Measurements from ENCODE around the gene ANO2. TPM values are rescaled to one million over a fixed set of nuclear protein-coding genes. Genes with fewer than 3 reads are reported as not detected.

ANO2 gene
- total RNA-seq, 1 donor from 2014 or later = 20.1 TPM

DNA sequence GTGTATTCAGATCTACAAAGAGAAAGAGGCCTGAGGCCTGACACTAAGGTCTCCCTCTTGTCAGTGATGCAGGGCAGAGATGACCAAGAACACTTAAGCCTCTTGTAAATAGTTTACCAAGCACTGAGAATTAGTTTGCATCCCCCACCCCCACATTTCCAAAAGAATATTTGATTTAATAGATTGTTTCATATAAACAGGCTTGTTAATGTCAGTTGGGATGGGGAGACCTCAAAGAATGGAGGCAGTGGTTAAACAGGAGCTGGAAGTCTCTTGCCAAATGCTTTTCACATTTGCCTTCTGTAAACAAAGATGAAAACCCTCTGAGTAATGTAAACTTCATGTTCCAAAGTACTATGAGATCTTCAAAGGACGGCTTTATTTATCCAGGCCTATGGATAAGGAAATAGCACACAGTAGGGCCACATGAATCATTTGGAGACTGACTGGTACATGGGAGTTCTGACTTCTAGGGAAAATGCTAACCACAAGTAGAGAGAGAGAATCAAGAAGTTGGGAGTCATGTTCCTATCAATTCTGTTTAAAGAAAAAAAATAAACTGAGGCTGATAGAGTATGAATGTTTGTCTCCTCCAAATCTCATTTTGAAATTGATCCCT is 234.7 kb downstream of the ANO2 start:
- no peaks in the 10 kb centered on the region for H3K27me3 ChIP-seq
- H3K9me3 ChIP-seq = no peaks in the 10 kb centered on the region
- peak in 1 of 2 donors; percentile 13 for DNase-seq (ENCODE audit: low spot score in 2 of 2)
- no peak overlapping the region for H3K27ac ChIP-seq
- H3K36me3 ChIP-seq = no peaks in the 10 kb centered on the region
- peaks cover 0 to 3% of the 10 kb centered on the region in 2 donors for H3K4me1 ChIP-seq
- H3K4me3 ChIP-seq = no peak overlapping the region
- TF ChIP-seq, protein P1, sequence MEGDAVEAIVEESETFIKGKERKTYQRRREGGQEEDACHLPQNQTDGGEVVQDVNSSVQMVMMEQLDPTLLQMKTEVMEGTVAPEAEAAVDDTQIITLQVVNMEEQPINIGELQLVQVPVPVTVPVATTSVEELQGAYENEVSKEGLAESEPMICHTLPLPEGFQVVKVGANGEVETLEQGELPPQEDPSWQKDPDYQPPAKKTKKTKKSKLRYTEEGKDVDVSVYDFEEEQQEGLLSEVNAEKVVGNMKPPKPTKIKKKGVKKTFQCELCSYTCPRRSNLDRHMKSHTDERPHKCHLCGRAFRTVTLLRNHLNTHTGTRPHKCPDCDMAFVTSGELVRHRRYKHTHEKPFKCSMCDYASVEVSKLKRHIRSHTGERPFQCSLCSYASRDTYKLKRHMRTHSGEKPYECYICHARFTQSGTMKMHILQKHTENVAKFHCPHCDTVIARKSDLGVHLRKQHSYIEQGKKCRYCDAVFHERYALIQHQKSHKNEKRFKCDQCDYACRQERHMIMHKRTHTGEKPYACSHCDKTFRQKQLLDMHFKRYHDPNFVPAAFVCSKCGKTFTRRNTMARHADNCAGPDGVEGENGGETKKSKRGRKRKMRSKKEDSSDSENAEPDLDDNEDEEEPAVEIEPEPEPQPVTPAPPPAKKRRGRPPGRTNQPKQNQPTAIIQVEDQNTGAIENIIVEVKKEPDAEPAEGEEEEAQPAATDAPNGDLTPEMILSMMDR (IDR thresholded peaks at IDR 0.05) = no peak
- intact Hi-C loops (cut with DNase I) = loop anchor here (10.0 kb wide), 1 partner anchor 286 kb away; no protein-coding TSS in a partner anchor

DNA sequence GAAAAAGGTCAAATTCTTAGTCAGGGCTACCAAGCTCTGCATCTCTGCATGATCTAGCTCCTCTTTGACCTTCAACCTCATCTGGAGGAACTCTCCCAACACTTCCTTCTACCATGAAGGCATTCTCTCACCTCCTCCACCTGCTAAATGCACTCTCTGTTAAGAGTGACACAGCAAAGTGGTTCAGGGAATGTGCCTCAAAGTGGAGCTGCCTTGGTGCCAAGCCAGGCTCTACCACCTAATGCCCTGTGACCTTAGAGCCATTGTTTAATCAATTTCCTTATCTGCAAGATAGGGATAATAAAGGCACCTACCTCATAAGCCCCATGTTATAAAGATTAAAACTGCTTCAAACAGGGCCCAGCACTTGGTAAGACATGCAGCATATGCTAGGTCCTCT is 236.7 kb downstream of the ANO2 start:
- H3K27me3 ChIP-seq = no peaks in the 10 kb centered on the region
- no peaks in the 10 kb centered on the region for H3K9me3 ChIP-seq
- intact Hi-C loops (cut with DNase I) = no loop called here
- no peak overlapping the region for H3K27ac ChIP-seq
- peak in 1 of 2 donors; percentile 8 for DNase-seq (ENCODE audit: low spot score in 2 of 2)
- no peaks in the 10 kb centered on the region for H3K36me3 ChIP-seq
- H3K4me1 ChIP-seq = no peaks in the 10 kb centered on the region
- no peak overlapping the region for H3K4me3 ChIP-seq
- TF ChIP-seq, protein P1 (IDR thresholded peaks at IDR 0.05) = no peak

DNA sequence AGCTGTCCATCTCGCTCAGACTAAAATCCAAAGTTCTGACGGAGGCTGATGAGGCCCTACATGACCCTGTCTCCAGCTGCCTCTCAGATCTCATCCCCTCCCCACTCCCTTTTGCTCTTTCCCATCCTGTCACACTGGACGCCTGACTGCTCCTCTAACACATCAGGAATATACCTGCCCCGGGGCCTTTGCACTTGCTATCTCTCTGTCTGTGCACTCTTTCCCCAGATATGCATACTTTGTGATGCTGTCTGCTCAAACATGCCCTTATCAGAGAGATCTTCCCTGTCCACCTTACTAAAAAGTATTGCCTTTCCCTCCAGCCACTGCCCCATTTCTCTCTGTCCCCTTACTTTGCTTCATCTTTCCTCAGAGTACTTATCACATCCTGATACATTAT is 238.8 kb downstream of the ANO2 start:
- Histone ChIP-seq H3K27me3 (no peaks in the 10 kb centered on the region), H3K4me1 (no peaks in the 10 kb centered on the region), H3K36me3 (no peaks in the 10 kb centered on the region), H3K9me3 (no peaks in the 10 kb centered on the region), H3K27ac (no peak overlapping the region), H3K4me3 (no peak overlapping the region)
- no peak for DNase-seq (ENCODE audit: low spot score in 2 of 2)
- intact Hi-C loops (cut with DNase I) = no loop called here
- TF ChIP-seq, protein P1 (IDR thresholded peaks at IDR 0.05) = no peak

DNA sequence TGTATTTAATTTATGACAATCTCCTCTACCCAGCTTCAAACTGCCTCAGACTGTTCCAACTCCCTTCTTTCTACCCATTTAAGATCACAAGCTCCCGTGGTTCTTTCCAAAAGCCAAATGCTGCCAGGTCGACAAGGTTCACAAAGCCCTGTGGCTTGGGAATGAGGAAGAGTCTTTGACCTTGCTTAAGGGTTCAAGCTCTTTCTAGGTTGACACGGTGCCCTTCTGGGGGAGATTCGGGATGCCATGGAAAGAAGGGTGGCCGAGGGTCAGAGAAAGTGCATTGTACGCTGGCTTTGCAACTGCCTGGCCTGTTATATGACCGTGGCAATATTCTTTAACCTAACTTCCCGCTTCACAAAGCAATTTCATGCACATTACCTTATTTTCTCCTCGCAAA is 239.3 kb downstream of the ANO2 start:
- TF ChIP-seq, protein P1 (IDR thresholded peaks at IDR 0.05) = no peak
- intact Hi-C loops (cut with DNase I) = no loop called here
- no peak for DNase-seq (ENCODE audit: low spot score in 2 of 2)
- Histone ChIP-seq H3K36me3 (no peaks in the 10 kb centered on the region), H3K9me3 (no peaks in the 10 kb centered on the region), H3K4me1 (no peaks in the 10 kb centered on the region), H3K4me3 (no peak overlapping the region), H3K27me3 (no peaks in the 10 kb centered on the region), H3K27ac (no peak overlapping the region)

DNA sequence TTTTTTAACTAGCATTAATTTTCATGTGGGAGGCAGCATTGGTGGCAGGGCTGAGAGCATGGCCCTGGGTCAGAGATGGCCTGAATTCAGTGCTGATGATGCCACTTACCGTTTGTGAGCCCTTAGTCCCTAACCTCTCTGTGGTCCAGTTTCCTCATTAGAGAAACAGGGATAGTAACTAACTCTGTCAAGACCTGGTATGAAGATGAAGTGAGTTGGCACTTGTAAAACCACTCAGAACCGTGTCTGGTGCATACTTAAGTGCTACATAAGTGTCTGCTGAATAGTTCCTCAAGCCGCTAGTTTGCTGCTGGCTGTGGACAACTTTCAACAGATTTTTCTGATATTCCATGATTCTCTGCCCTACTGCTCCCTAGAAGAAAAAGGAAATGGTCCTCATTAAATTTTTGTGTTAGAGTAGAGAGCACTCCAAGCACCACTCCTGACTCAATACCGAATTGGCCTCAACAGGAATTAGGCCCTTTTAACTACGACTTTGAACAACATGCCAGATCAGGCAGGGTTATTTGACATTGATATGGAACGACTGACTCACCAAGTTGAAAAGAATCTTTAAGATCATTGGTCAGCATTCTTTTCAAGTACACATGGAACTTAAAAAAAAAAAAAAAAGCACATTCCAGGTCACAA is 250.2 kb downstream of the ANO2 start:
- TF ChIP-seq, protein P1 (IDR thresholded peaks at IDR 0.05) = no peak
- intact Hi-C loops (cut with DNase I) = no loop called here
- H3K27me3 ChIP-seq = no peaks in the 10 kb centered on the region
- no peaks in the 10 kb centered on the region for H3K4me1 ChIP-seq
- H3K4me3 ChIP-seq = no peak overlapping the region
- no peak overlapping the region for H3K27ac ChIP-seq
- no peak for DNase-seq (ENCODE audit: low spot score in 2 of 2)
- no peaks in the 10 kb centered on the region for H3K36me3 ChIP-seq
- H3K9me3 ChIP-seq = no peaks in the 10 kb centered on the region

Measured in ascending aorta (tissue), 2 donors.